NCI-H524 (cell line): ENCODE data around the gene NHLRC1.

Experiments
- DNase-seq, 2 experiments: peaks; one replicate each; lab custom pipeline; 2025; lab: John Stamatoyannopoulos, UW

NHLRC1 gene

DNA sequence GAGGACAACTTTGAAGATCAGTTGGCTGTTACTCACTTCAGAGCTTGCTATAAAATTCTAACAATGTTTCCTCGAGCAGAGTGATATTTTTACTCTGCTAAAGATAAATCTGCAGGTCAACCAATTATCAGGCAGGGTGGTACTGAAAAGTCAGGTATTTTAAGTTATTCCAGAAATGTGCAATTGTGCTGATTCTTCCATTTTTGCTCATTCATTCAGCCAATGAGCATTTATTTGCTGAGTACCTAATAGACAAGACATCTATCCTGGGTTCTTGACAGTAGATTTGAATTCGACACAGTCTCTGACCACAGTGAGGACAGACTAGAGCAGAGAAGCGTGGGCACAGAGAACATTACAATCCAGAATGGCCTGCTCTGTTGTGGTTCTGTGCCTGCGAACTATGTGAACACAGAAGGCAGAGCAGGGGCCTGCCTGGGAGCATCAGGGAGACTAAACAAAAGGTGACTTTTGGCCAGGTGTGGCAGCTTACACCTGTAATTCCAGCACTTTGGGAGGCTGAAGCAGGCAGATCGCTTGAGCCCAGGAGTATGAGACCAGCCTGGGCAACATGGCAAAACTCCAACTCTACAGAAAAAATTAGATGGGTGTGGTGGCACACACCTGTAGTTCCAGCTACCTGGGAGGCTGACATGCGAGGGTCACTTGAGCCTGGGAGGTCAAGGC lies 17.6 kb upstream of the NHLRC1 start:
- DNase-seq, result no peak

DNA sequence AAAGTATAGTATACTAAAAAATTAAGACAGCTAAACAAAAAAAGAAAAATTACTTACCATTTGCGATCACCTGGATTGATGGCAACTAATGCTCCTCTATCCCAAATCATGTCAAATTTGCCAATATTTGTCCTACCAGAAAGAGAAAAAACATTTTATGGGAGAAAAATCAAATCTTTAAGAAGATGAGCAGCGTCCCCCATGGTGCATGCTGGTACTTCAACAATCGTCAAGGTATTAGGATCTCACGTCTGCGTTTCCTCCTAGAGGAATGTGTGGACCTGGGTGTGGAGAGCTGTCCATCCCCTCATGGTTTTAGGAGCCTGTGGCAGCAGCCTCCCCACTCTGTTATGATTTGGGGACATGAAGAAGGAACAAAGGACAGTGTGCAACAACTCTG lies 16.4 kb upstream of the NHLRC1 start:
- DNase-seq, result no peak

- DNase-seq, result no peak
These were observed 13.8 kb upstream of the NHLRC1 start for GRCh38 chr6:18136260-18136659.

GRCh38 chr6:18135171-18135570 lies 12.7 kb upstream of the NHLRC1 start:
- no peak for DNase-seq

GRCh38 chr6:18132346-18132745 lies 9.9 kb upstream of the NHLRC1 start:
- no peak for DNase-seq

GRCh38 chr6:18126121-18126520 lies 3.6 kb upstream of the NHLRC1 start:
- no peak for DNase-seq

GRCh38 chr6:18121580-18122127 lies 823 bp downstream of the NHLRC1 start:
- no peak for DNase-seq

DNA sequence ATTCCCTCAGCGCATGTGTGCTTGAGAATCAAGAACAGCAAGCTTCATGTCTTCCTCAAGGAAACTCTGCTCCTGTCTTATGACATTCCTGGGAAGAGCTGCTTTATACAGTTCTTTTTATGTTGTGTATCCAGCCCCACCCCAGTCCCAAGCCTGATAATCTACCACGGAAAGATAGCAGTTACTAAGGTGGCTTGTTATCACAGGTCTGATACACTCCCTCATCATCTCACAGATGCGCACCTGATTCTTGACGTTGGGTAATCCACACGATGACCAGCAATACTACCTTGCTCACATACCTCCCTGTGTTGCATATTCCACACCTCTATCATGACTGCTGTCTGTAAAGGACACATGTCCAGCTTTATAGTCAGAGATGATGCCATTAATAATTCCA lies 3.2 kb downstream of the NHLRC1 start:
- no peak for DNase-seq

- peak; percentile 76 to 83 for DNase-seq
These were observed 4.1 kb downstream of the NHLRC1 start for GRCh38 chr6:18118330-18118729.

- DNase-seq, result peak in 1 of 2 experiments; percentile 18
These were observed 5.3 kb downstream of the NHLRC1 start for GRCh38 chr6:18117136-18117535.

GRCh38 chr6:18115356-18115755 lies 7.1 kb downstream of the NHLRC1 start:
- no peak for DNase-seq

- no peak for DNase-seq
These were observed 12.3 kb downstream of the NHLRC1 start for GRCh38 chr6:18110162-18110561.

GRCh38 chr6:18107061-18107460 lies 15.4 kb downstream of the NHLRC1 start:
- no peak for DNase-seq

DNA sequence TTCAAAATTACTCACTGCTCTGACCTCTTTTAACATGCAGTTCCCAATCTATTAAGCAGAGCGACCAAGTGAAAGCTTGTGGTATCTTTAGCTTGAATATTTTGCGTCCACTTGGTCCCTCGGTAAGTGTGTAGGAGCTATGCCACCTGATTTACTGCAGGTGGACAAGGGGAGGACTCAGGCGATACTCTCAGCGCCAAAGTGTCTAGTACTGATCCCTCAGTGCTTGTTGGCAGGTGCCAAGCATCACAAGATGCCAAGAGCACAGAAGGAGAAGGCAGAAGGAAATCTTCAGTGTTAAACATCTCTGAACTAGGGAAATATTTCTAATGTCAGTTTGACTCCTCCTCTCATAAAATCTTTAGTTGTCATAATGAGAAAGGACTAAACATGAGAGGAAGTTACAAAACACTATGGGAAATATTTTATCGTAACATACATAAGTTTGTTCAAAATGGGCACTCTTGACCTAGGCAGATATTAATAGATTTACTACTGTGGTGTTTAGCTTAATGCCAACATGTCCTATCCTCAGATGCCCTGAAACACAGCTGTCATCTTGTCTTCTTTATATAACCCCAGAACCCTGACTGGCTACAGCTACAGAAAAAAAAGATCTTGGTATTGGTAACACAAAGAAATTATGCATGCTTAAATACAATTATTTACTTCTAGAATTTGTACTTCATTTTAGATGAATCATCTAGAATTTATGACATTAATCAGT lies 19.5 kb downstream of the NHLRC1 start:
- DNase-seq, result no peak

DNA sequence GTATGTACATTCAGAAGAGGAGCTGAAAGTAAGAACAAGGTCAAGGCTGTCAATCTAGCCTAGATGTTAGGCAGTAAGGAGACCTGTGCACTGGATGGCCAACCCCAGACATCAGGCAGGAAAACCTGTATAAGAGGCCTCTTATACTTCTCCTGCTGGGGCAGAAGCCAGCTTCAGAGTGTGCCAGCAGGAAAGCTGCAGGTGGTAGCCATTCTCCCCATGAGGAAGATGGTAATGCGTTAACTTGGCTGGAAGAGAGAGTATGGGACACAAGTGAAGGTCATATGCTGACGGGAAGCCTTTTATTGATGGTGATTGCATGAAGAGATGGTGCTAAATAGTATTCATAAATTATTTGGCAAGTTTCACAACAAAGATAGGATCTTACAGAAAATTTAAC lies 20.6 kb downstream of the NHLRC1 start:
- DNase-seq, result no peak

- DNase-seq, result no peak
These were observed 21.2 kb downstream of the NHLRC1 start for GRCh38 chr6:18101271-18101670.

DNA sequence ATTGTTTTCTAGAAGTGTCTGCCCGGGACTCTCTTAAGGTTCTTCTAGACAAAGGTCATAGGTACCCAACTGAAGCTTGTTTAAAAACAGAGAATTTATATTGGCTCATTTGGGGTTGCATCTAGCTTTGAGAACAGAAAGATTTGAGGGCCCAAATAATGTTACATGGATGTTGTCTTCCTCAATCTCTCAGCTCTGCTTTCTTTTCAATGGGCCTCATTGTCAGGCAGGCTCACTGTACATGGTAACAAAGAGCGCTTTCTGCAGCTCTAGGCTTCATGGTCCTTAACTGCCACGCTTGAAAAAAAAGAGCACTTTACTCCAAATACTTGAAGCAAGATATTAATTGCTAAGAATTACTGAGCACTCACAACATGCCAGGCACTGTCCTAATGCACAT lies 22.2 kb downstream of the NHLRC1 start:
- no peak for DNase-seq

DNA sequence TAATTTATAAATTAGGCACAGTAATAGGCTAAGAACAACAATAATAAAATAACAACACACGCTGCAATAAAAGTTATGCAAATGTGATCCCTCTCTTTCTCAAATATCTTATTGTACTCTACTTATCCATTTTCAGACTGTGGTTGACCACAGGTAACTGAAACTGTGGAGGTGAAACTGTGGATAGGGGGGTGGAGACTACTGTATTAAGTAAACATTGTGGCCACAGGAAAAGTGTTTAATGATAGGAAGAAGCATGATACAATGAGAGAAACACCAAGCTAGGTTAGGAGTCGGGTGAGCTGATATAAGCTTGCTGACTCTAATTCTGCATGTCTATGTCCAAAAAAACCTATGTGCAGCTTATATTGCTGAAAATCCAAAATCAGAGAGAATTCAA lies 23.0 kb downstream of the NHLRC1 start:
- no peak for DNase-seq

GRCh38 chr6:18096423-18096822 lies 26.1 kb downstream of the NHLRC1 start:
- no peak for DNase-seq

- DNase-seq, result no peak
These were observed 31.1 kb downstream of the NHLRC1 start for GRCh38 chr6:18091382-18091781.

DNA sequence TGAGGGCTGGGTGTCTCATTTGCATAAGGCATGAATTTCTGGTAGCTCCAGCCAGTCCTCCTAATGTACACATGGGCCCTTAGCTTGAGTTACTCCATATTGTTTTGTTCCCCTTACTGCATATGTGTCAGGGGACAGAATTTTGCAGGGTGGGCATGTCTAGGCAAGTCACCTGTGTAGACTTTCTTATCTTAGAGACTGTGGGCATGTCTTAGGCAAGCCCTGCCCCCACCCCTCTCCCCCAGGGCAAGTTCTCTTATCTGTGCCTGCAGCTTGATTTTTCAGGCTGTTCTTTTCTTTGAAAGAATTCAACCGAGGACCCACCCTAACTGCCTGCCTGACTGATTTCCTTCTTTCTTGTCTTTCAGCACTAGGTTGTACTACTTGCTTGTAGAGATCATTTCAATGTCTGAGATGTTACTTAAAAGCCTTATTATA lies 32.1 kb downstream of the NHLRC1 start:
- no peak for DNase-seq

DNA sequence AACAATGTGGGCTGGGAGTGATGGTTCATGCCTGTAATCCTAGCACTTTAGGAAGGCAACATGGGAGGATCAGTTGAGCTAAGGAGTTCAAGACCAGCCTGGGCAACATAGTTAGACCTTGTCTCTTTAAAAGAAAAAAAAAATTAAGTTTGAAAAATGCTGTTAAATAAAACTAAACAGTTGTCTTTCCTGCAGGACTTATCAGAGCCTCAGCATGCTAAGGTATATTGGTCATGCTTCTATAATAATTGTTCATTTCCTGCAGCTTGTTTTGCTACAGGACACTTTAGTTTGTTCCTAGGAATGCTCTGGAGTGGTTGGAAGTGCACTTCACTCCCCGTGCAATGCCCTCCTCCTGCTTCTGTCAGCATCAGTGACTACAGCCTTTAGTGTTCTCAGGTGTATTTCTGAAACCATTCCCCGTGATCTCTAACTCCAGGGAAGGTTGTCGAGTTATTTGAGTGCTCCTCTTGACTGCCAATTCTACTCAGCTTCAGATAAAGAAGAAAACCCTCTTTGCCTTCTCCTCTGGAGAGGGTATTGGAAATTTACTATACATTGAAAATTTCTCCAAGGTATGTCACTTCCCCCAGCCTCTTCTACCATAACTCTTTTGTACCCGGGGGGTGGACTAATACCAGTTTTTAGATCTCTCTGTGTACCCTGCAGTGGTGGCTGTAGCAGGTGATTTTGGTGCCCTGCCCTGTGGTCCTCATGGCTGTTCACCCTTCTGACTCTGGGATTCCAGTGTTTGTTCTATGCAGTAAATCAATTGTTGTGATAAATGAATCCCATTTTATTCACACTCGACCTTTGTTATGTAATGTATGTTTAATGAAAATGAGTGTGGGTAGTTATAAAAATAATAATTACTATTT lies 33.8 kb downstream of the NHLRC1 start:
- no peak for DNase-seq
